H7 (cell line): ENCODE results near the gene FOXK1. TPM values are rescaled to one million over a fixed set of nuclear protein-coding genes. Genes with fewer than 3 reads are reported as not detected.
"Not testable (repeated sequence)": the region's sequence is repeated elsewhere in the genome, so short reads cannot be mapped to it uniquely, and the experiment has no call there.

Experiments used
- DNase-seq: peaks from one replicate; pipeline ENCODE4 v3.0.0; 2012
- H3K27me3 ChIP-seq: 2 replicates; pipeline ENCODE4 v1.6.0; 2011; ENCODE audit warnings: mild to moderate bottlenecking, low read length; ENCODE audit not compliant: control insufficient read depth, insufficient read depth
- H3K36me3 ChIP-seq: replicated peaks from 2 replicates; pipeline ENCODE4 v1.5.1; 2011; ENCODE audit warnings: low read length; ENCODE audit not compliant: control insufficient read depth, insufficient read depth
- H3K4me3 ChIP-seq: 2 replicates; pipeline ENCODE4 v1.5.1; 2011; ENCODE audit warnings: low read depth, mild to moderate bottlenecking, control low read depth, low read length, moderate library complexity; ENCODE audit not compliant: insufficient read depth
- total RNA-seq: library from RNA; depleted of rRNA; stranded (reverse); fragments of >200 nt; shearing (Covaris generic); gene quantifications from 2 replicates; pipeline ENCODE4 v1.2.3, GENCODE V29; 2014; rRNA removed

Gene FOXK1
- total RNA-seq, result 20.4 and 23.1 TPM in 2 replicates

DNA sequence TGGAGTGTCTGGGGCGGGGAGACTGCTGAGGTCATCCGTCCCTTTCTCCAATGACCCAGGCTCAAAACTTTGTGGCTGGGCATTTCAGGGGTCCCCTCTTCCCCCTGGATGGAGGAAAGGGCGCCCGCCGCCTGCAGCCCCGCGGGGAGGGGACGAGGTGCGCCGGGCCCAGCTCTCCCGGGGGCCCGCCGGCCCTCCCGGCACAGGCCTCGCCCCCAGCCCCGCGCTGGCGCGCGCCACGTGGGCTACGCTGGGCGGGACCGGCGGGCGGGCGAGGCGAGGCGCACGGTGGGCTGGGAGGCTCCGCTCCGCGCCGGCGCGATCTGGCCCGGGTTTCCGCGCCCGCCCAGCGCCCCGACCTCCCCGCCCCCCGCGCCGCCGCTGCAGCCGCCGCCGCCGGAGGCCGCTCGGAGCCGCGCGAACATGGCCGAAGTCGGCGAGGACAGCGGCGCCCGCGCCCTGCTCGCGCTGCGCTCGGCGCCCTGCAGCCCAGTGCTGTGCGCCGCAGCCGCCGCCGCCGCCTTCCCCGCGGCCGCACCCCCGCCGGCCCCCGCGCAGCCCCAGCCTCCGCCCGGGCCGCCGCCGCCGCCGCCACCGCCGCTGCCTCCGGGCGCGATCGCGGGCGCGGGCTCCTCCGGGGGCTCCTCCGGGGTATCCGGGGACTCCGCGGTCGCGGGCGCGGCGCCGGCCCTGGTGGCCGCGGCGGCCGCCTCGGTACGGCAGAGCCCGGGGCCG, at the start of gene FOXK1:
FOXK1 (plus strand) TSS at position 410 of the 735 bp plus-strand sequence; CDS start at position 424, 14 bp downstream.
- H3K36me3 ChIP-seq, result no peaks in the 10 kb centered on the region

GRCh38 chr7:4633012-4633411, 49.1 kb upstream of the FOXK1 start:
- DNase-seq, result no peak
- Histone ChIP-seq H3K27me3 (peaks cover 14% of the 10 kb centered on the region; the same call in 1 of the 2 replicates), H3K36me3 (no peaks in the 10 kb centered on the region), H3K4me3 (no peak overlapping the region)

More for the DNA sequence above, at the start of gene FOXK1:
- peaks cover 12% of the 10 kb centered on the region for H3K27me3 ChIP-seq
- peak; percentile 95 for DNase-seq
- H3K4me3 ChIP-seq, result peak within 1 kb of the TSS; percentile 88

- DNase-seq, result no peak
- no peak overlapping the region for H3K4me3 ChIP-seq
- H3K36me3 ChIP-seq, result no peaks in the 10 kb centered on the region
- H3K27me3 ChIP-seq, result peaks cover 12% of the 10 kb centered on the region; the same call in 1 of the 2 replicates
These were observed 47.9 kb upstream of the FOXK1 start for GRCh38 chr7:4634166-4634565.

GRCh38 chr7:4638781-4639575, 43.1 kb upstream of the FOXK1 start:
- Histone ChIP-seq H3K27me3 (no peaks in the 10 kb centered on the region; the same call in 1 of the 2 replicates), H3K36me3 (no peaks in the 10 kb centered on the region), H3K4me3 (no peak overlapping the region)
- no peak for DNase-seq

DNA sequence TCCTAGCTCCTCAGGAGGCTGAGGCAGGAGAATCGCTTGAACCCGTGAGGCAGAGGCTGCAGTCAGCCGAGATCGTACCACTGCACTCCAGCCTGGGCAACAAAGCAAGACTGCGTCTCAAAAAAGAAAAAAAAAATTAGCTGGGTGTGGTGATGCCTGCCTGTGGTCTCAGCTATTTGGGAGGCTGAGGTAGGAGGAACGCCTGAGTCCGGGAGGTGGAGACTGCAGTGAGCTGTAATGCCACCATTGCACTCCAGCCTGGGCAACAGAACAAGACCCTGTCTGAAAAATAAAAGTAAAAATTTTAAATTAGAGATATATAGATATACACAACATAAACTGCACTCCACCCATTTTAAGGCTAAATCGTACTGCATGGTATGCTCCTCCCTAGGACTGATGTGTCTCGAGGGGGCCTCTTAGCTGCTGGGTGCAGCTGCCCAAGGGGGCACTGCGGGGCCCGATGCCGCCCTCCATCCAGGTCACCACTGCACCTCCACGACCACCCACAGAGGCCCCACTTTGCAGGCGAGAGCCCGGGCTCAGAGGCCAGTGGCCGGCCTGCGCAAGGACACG, 40.9 kb upstream of the FOXK1 start:
- Histone ChIP-seq H3K4me3 (peak overlapping the region; percentile 44), H3K27me3 (no peaks in the 10 kb centered on the region), H3K36me3 (no peaks in the 10 kb centered on the region)
- DNase-seq, result no peak

GRCh38 chr7:4641667-4642467, 40.2 kb upstream of the FOXK1 start:
- DNase-seq, result peak; percentile 99
- H3K4me3 ChIP-seq, result peak overlapping the region; percentile 63
- H3K36me3 ChIP-seq, result no peaks in the 10 kb centered on the region
- H3K27me3 ChIP-seq, result no peaks in the 10 kb centered on the region

DNA sequence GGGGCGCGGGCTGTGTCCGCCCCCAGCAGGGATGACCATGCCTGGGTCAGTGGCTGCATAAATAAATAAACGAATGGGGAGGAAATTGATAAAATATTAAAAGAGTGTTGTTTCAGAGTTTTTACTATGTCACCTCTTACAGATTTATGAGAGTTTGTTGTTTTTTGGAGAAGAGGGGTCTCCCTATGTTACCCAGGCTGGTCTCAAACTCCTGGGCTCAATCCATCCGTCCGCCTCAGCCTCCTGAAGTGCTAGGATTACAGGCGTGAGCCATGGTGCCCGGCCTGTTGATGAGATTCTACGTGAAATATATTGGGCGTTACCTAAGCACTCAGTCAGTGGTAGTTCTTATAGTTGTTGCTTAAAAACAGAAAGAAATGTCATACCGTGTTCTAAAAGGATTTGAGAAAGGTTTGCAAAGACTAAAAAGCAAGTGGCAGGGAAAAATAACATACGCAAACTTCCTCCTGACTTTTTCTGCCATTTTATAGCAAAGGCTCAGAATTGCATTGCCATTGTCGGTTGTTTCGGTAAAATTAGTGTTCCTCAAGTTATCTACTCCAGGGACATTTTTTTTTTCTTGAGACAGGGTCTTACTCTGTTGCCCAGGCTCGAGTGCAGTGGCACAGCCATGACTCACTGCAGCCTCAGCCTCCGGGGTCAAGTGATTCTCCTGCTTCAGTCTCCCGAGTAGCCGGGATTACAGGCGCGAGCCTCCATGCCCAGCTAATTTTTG, 39.5 kb upstream of the FOXK1 start:
- DNase-seq, result no peak
- Histone ChIP-seq H3K36me3 (no peaks in the 10 kb centered on the region), H3K4me3 (peak overlapping the region; percentile 63), H3K27me3 (no peaks in the 10 kb centered on the region)

DNA sequence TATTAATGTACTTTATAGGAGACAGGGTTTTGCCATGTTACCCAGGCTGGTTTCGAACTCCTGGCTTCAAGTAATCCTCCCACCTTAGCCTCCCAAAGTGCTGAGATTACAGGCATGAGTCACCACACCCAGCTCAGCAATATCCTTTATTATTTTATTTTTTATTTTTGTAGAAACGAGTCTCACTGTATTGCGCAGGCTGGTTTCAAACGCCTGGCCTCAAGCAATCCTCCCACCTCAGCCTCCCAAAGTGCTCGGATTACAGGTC, 39.0 kb upstream of the FOXK1 start:
- H3K27me3 ChIP-seq, H3K4me3 ChIP-seq, DNase-seq, H3K36me3 ChIP-seq: not testable (repeated sequence)

DNA sequence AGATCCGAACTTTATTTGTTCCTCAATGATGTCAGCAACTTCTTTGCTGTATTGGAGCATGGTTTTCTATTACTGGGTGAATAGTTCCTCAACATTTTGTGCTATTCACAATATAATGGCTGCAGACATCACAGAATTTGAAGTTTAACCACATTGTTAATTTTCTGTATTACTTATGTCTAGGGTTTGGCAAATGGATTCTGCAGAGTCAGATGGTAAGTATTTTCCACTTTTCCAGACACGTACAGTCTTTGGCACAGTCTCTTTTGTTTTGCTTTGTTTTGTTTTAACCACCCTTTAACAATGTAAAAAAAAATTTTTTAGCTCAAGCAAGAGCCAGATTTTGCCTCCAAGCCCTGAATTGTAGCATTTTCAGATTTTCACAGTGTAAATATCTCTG, 36.8 kb upstream of the FOXK1 start:
- no peak for DNase-seq
- no peak overlapping the region for H3K4me3 ChIP-seq
- H3K27me3 ChIP-seq, result no peaks in the 10 kb centered on the region
- no peaks in the 10 kb centered on the region for H3K36me3 ChIP-seq

- Histone ChIP-seq H3K36me3 (no peaks in the 10 kb centered on the region), H3K27me3 (no peaks in the 10 kb centered on the region), H3K4me3 (no peak overlapping the region)
- no peak for DNase-seq
These were observed 34.0 kb upstream of the FOXK1 start for GRCh38 chr7:4648111-4648510.

- no peak overlapping the region for H3K4me3 ChIP-seq
- no peaks in the 10 kb centered on the region for H3K36me3 ChIP-seq
- peak; percentile 78 for DNase-seq
- no peaks in the 10 kb centered on the region for H3K27me3 ChIP-seq
These were observed 31.6 kb upstream of the FOXK1 start for GRCh38 chr7:4650433-4651047.

GRCh38 chr7:4653771-4654170, 28.3 kb upstream of the FOXK1 start:
- H3K4me3 ChIP-seq, result no peak overlapping the region
- no peak for DNase-seq
- no peaks in the 10 kb centered on the region for H3K36me3 ChIP-seq
- H3K27me3 ChIP-seq, result no peaks in the 10 kb centered on the region

GRCh38 chr7:4655311-4655710, 26.8 kb upstream of the FOXK1 start:
- H3K36me3 ChIP-seq, result no peaks in the 10 kb centered on the region
- no peak overlapping the region for H3K4me3 ChIP-seq
- no peak for DNase-seq
- no peaks in the 10 kb centered on the region for H3K27me3 ChIP-seq
